ENCODE results near the gene CAPN15. TPM values are rescaled to one million over a fixed set of nuclear protein-coding genes. Genes with fewer than 3 reads are reported as not detected.

Gene CAPN15
- total RNA-seq = 13.9 and 15.9 TPM in 2 replicates

DNA sequence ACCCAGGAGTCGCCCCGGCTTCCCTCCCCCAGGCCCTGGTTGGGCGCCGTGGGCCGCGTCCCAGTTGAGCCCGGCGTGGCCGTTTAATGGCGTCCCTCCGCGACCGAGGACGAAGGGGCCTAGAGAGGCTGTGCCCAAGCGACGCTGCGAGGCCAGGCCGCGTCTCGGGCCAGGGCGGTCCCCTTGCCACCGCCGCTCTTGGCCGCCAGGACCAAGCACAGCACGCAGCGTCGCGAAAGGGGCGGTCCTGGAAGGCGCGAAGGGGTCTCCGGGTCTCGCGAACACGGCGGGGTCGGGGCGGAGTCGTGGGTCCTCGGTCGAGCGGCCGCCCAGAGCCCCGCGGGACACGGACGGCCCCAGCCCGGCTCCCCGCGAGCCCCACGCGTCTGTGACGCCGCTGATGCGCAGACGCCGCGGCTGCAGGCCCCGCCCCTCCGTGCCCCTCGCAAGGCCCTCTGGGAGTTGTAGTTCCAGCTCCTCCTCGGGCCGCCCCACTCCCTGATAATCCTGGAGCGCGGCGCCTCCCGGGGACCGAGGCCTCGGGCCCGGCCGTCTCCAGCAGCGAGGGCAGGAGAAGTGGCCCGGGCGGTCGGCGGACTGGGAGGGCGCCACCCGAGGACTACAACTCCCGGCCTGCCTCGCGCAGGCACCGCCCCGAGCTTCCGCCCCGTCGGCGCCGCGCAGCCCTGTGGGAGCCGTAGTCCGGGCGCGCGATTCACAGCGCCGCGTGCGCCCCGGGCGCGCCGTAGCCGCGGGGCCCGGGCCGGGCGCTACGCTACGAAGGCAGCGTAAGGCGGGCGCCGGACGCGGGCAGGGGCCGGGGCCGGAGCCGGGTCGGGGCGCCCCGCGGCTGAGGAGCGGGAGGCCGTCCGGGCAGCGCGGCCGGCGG lies at the start of gene CAPN15:
CAPN15 (plus strand) TSS at position 698 of the 889 bp plus-strand sequence. CDS start 19,127 bp downstream, outside the sequence.

GRCh38 chr16:560204-560700 lies 32.7 kb downstream of the CAPN15 start, which contains the start of gene PRR35:
PRR35 (plus strand) TSS chr16:560394; CDS start chr16:563295, 2,901 bp downstream.

DNA sequence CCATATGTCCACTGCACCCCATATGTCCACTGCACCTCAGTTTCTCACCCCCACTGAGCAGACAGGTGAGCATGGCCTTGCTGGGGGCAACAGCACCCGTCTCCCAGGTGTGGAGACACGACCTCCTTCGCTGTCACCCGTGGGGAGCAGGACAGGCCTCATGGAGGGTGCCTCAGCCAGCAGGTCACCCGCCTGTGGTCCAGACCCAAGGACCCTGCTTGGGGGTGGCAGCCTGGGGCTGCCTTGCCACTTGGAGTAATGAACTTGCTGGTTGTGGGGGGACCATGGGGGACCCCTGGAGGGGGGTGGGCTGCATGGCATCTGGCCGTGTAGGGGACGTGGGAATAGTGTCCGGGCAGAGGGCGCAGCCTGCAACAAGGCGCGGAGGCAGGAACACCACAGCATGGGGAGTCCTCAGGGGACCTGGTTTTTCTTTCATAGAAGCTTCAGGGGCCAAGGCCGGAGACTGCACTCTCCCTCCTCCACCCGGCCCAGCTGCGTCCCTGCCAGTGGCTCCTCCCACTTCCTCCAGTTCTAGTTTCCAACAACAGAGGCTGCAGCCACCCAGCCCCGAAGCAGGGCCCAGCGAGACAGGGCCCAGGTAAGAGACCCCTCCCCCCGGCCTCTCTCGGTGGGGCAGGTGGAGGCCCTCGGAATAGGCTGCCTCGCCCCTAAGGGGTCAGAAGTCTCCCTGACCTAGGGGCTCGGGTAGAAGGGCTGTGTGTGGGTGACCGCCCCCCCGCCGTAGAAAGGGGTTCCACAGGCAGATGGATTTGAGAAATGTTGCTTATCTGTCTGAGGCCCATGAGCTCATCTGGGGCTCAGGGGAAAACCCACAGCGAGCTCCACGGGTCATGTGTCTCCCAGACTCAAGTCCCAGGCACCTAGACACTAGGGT lies 39.2 kb downstream of the CAPN15 start, which contains the start of gene NHLRC4:
NHLRC4 (plus strand) TSS at position 531 of the 898 bp plus-strand sequence. CDS start 1,043 bp downstream, outside the sequence.

GRCh38 chr16:569445-570254 lies 42.1 kb downstream of the CAPN15 start, which contains the start of gene PIGQ:
PIGQ (plus strand) TSS chr16:569968; CDS start chr16:574075, 4,107 bp downstream.

GRCh38 chr16:589658-590187 lies 62.2 kb downstream of the CAPN15 start, which contains the start of gene RAB40C:
RAB40C (plus strand) TSS chr16:590066; CDS start chr16:590292, 226 bp downstream.

Other genes with a start within 250 kb of the CAPN15 start
- gene ARHGDIG, start 247.1 kb upstream of the CAPN15 start, total RNA-seq = 0.77 and 0.79 TPM in 2 replicates
- under 0.01 and 0.17 TPM in 2 replicates for gene PDIA2, start 244.5 kb upstream of the CAPN15 start, total RNA-seq
- 14.2 and 17.5 TPM in 2 replicates for gene AXIN1, start 175.0 kb upstream of the CAPN15 start, total RNA-seq
- gene MRPL28, start 157.2 kb upstream of the CAPN15 start, total RNA-seq = 58.6 and 85.7 TPM in 2 replicates
- 73.8 and 99.2 TPM in 2 replicates for gene PGAP6, start 145.7 kb upstream of the CAPN15 start, total RNA-seq
- 47.2 and 78.2 TPM in 2 replicates for gene NME4, start 130.5 kb upstream of the CAPN15 start, total RNA-seq
- 3.7 and 11.8 TPM in 2 replicates for gene DECR2, start 125.8 kb upstream of the CAPN15 start, total RNA-seq
- gene RAB11FIP3, start 102.1 kb upstream of the CAPN15 start, total RNA-seq = 17.5 and 18.0 TPM in 2 replicates
- not detected in 2 replicates for gene PRR35, start 32.7 kb downstream of the CAPN15 start, total RNA-seq
- gene NHLRC4, start 39.3 kb downstream of the CAPN15 start, total RNA-seq = 1.1 and 4.7 TPM in 2 replicates
- 16.7 and 23.0 TPM in 2 replicates for gene PIGQ, start 42.3 kb downstream of the CAPN15 start, total RNA-seq
- gene RAB40C, start 62.4 kb downstream of the CAPN15 start, total RNA-seq = 6.5 and 8.2 TPM in 2 replicates
- gene WFIKKN1, start 103.3 kb downstream of the CAPN15 start, total RNA-seq = 0.09 and 0.32 TPM in 2 replicates
- gene METTL26, start 108.6 kb downstream of the CAPN15 start, total RNA-seq = 66.9 and 80.2 TPM in 2 replicates
- 9.0 and 12.9 TPM in 2 replicates for gene MCRIP2, start 114.1 kb downstream of the CAPN15 start, total RNA-seq
- gene WDR90, start 121.7 kb downstream of the CAPN15 start, total RNA-seq = 8.5 TPM in 2 replicates
- 30.1 and 32.0 TPM in 2 replicates for gene RHOT2, start 140.4 kb downstream of the CAPN15 start, total RNA-seq
- 3.9 and 5.0 TPM in 2 replicates for gene RHBDL1, start 148.0 kb downstream of the CAPN15 start, total RNA-seq
- gene STUB1, start 152.7 kb downstream of the CAPN15 start, total RNA-seq = 187 and 202 TPM in 2 replicates
- 18.1 and 22.9 TPM in 2 replicates for gene JMJD8, start 156.6 kb downstream of the CAPN15 start, total RNA-seq
- 3.8 and 5.2 TPM in 2 replicates for gene WDR24, start 162.7 kb downstream of the CAPN15 start, total RNA-seq
- under 0.01 and 0.09 TPM in 2 replicates for gene FBXL16, start 178.1 kb downstream of the CAPN15 start, total RNA-seq
- gene METRN, start 187.4 kb downstream of the CAPN15 start, total RNA-seq = 67.3 and 101 TPM in 2 replicates
- 12.5 and 23.6 TPM in 2 replicates for gene ANTKMT, start 193.4 kb downstream of the CAPN15 start, total RNA-seq
- 0.34 and 2.0 TPM in 2 replicates for gene CCDC78, start 198.7 kb downstream of the CAPN15 start, total RNA-seq
- 9.7 and 15.1 TPM in 2 replicates for gene HAGHL, start 199.4 kb downstream of the CAPN15 start, total RNA-seq
- 24.3 and 32.0 TPM in 2 replicates for gene CIAO3, start 213.3 kb downstream of the CAPN15 start, total RNA-seq
- gene MSLN, start 233.0 kb downstream of the CAPN15 start, total RNA-seq = not detected in 2 replicates

Data from bronchial smooth muscle cell (primary cell).